Caco-2 (cell line): ENCODE results near the gene SLC10A3. TPM values are rescaled to one million over a fixed set of nuclear protein-coding genes. Genes with fewer than 3 reads are reported as not detected.

ENCODE experiments used
- BruUV-seq: library from RNA; stranded (reverse); fragments of 400-500 nt; replicated peaks from 2 replicates; lab custom pipeline; 2021; lab: Mats Ljungman, UMichigan
- CTCF ChIA-PET: fragments of 300-600 bp; sonication (Branson Sonifier 250); formaldehyde crosslinking; loops from one replicate; lab custom pipeline; 2022; ENCODE audit warnings: antibody characterized with exemption; lab: Charles Lee
- POLR2A ChIA-PET: fragments of 300-600 bp; sonication (Branson Sonifier 250); formaldehyde crosslinking; loops from one replicate; lab custom pipeline; 2022; ENCODE audit warnings: antibody characterized with exemption; lab: Charles Lee
- DNase-seq, 2 experiments: peaks; one replicate each; pipeline versions ENCODE4 v3.0.0 to v3.0.0-alpha.2; 2020 to 2022
- H3K27me3 ChIP-seq: replicated peaks from 2 replicates; pipeline ENCODE4 v1.6.0; 2011; ENCODE audit warnings: low read length; ENCODE audit not compliant: control insufficient read depth, insufficient read depth
- H3K36me3 ChIP-seq: 2 replicates; pipeline ENCODE4 v1.5.1; 2011; ENCODE audit warnings: low read length; ENCODE audit not compliant: control insufficient read depth, insufficient read depth
- H3K4me1 ChIP-seq: fragments of 250-450 bp; sonication (Bioruptor Pico); 2 replicates; pipeline ENCODE4 v1.5.1; 2020; ENCODE audit warnings: mild to moderate bottlenecking
- H3K4me3 ChIP-seq: 2 replicates; pipeline ENCODE4 v1.5.1; 2011; ENCODE audit warnings: low read depth, mild to moderate bottlenecking, control low read depth, low read length
- H3K9me3 ChIP-seq: fragments of 250-450 bp; sonication (Bioruptor Pico); 2 replicates; pipeline ENCODE4 v1.5.1; 2020; ENCODE audit warnings: mild to moderate bottlenecking, moderate library complexity
- H3K27ac Mint-ChIP-seq: one replicate; pipeline ENCODE4 v1.8.0; 2022; ENCODE audit warnings: mixed read lengths; ENCODE audit not compliant: unreplicated experiment
- H3K27me3 Mint-ChIP-seq: one replicate; pipeline ENCODE4 v1.8.0; 2022; ENCODE audit warnings: mixed read lengths; ENCODE audit not compliant: insufficient read depth, unreplicated experiment
- H3K36me3 Mint-ChIP-seq: one replicate; pipeline ENCODE4 v1.8.0; 2022; ENCODE audit warnings: mild to moderate bottlenecking, mixed read lengths; ENCODE audit not compliant: insufficient read depth, unreplicated experiment
- H3K4me1 Mint-ChIP-seq: one replicate; pipeline ENCODE4 v1.8.0; 2022; ENCODE audit warnings: low read depth, mixed read lengths; ENCODE audit not compliant: unreplicated experiment
- H3K4me3 Mint-ChIP-seq: one replicate; pipeline ENCODE4 v1.8.0; 2022; ENCODE audit warnings: mild to moderate bottlenecking, moderate library complexity, mixed read lengths; ENCODE audit not compliant: unreplicated experiment
- H3K9me3 Mint-ChIP-seq: one replicate; pipeline ENCODE4 v1.8.0; 2022; ENCODE audit warnings: mixed read lengths; ENCODE audit not compliant: unreplicated experiment
- CTCF ChIP-seq, 2 experiments: fragments of 200-600 bp in 1 of 2; IDR thresholded peaks; 1 replicate in 1 of 2; 2 replicates in 1 of 2; pipeline versions ENCODE4 v1.5.1 to v1.8.0; 2011 to 2022; ENCODE audit warnings: antibody characterized with exemption in 1 of 2, control low read depth in 1 of 2, inconsistent platforms in 1 of 2, low read depth in 1 of 2, low read length in 1 of 2, mild to moderate bottlenecking in 1 of 2, moderate library complexity in 1 of 2; ENCODE audit not compliant: insufficient read depth in 1 of 2, severe bottlenecking in 1 of 2, unreplicated experiment in 1 of 2
- intact Hi-C: fragments of 100-400 bp; cut with micrococcal nuclease; formaldehyde crosslinking; loops from one replicate; pipeline ENCODE4 v1.10.0; 2022; ENCODE audit not compliant: unreplicated experiment
- total RNA-seq: library from RNA; stranded (reverse); gene quantifications from 2 replicates; pipeline ENCODE4 v1.2.3, GENCODE V29; 2022

The SLC10A3 gene
- total RNA-seq, 1 experiment from 2014 or later, result 22.5 TPM

GRCh38 chrX:154476821-154477220 lies 13.6 kb downstream of the SLC10A3 start:
- no TSS peak for BruUV-seq
- Mint-ChIP-seq H3K36me3 (peaks cover 34% of the 10 kb centered on the region), H3K9me3 (no peaks in the 10 kb centered on the region), H3K4me1 (no peaks in the 10 kb centered on the region), H3K27me3 (no peaks in the 10 kb centered on the region), H3K4me3 (no peak overlapping the region), H3K27ac (no peak overlapping the region)
- Histone ChIP-seq H3K4me3 (no peak overlapping the region), H3K9me3 (no peaks in the 10 kb centered on the region), H3K27me3 (no peaks in the 10 kb centered on the region), H3K36me3 (no peaks in the 10 kb centered on the region), H3K4me1 (no peaks in the 10 kb centered on the region)
- no peak for DNase-seq
- intact Hi-C loops, result loop anchor here (5.0 kb wide), 1 partner anchor 40 kb away; the partner anchor contains the start of gene FAM3A
- CTCF ChIA-PET, result no interaction called here
- no peak for TF ChIP-seq CTCF (IDR thresholded peaks at IDR 0.05; ENCODE audit: insufficient read depth in 1 of 2, low read depth in 1 of 2, low read length in 1 of 2, severe bottlenecking in 1 of 2, unreplicated experiment in 1 of 2)
- POLR2A ChIA-PET, result no interaction called here

- no peaks in the 10 kb centered on the region for H3K9me3 Mint-ChIP-seq
- H3K4me3 Mint-ChIP-seq, result no peak overlapping the region
These were observed 16.7 kb downstream of the SLC10A3 start for GRCh38 chrX:154473683-154474082.

More at GRCh38 chrX:154473683-154474082, 16.7 kb downstream of the SLC10A3 start:
- no peaks in the 10 kb centered on the region for H3K27me3 ChIP-seq
- no peaks in the 10 kb centered on the region; the same call in 1 of the 2 replicates for H3K36me3 ChIP-seq
- ChIA-PET CTCF (no interaction called here), POLR2A (interaction anchor here (0.5 to 0.6 kb wide), 2 partner anchors 14 to 38 kb away, joined by 3 to 6 read pairs; no protein-coding TSS in a partner anchor)
- BruUV-seq, result no TSS peak
- TF ChIP-seq CTCF (IDR thresholded peaks at IDR 0.05; ENCODE audit: insufficient read depth in 1 of 2, low read depth in 1 of 2, low read length in 1 of 2, severe bottlenecking in 1 of 2, unreplicated experiment in 1 of 2), result no peak
- peaks cover 26% of the 10 kb centered on the region for H3K36me3 Mint-ChIP-seq
- no peaks in the 10 kb centered on the region for H3K4me1 Mint-ChIP-seq
- no peak for DNase-seq
- H3K27me3 Mint-ChIP-seq, result no peaks in the 10 kb centered on the region
- no peaks in the 10 kb centered on the region for H3K9me3 ChIP-seq
- H3K4me3 ChIP-seq, result no peak overlapping the region
- intact Hi-C loops, result no loop called here
- H3K4me1 ChIP-seq, result no peaks in the 10 kb centered on the region
- no peak overlapping the region for H3K27ac Mint-ChIP-seq
